OCI-LY1 (cell line): ENCODE results near the gene PUM1.

Experiments
- CTCF ChIP-seq: fragments of 200-600 bp; sonication (generic), shearing (Covaris generic); IDR thresholded peaks from 2 replicates; pipeline ENCODE4 v1.5.1; 2017; ENCODE audit warnings: mild to moderate bottlenecking, antibody characterized with exemption, low read length, moderate library complexity, mixed read lengths
- EZH2 ChIP-seq: fragments of 200-600 bp; sonication (generic), shearing (Covaris generic); IDR thresholded peaks from 2 replicates; pipeline ENCODE4 v1.8.0; 2017; ENCODE audit warnings: borderline replicate concordance, mixed run types, mild to moderate bottlenecking, antibody characterized with exemption, low read length, moderate library complexity, mixed read lengths

GRCh38 chr1:30904962-30905335, 160.6 kb downstream of the PUM1 start:
- TF ChIP-seq CTCF = no peak
- no peak for TF ChIP-seq EZH2
